ENCODE results near the gene GALNT3.

Gene GALNT3

GRCh38 chr2:165777522-165778186 is 16.4 kb downstream of the GALNT3 start:
- no peak overlapping the region for H3K4me3 ChIP-seq (ENCODE audit: low read depth, low read length)
- H3K27ac ChIP-seq (ENCODE audit: low read depth, low read length), result peak overlapping the region; percentile 15
- no peaks in the 10 kb centered on the region for H3K27me3 ChIP-seq (ENCODE audit: control insufficient read depth, insufficient read depth, low read length)
- H3K9me3 ChIP-seq (ENCODE audit: control insufficient read depth, insufficient read depth, low read length), result no peaks in the 10 kb centered on the region
- no peak overlapping the region; the same call in 1 of the 2 replicates for H3K9ac ChIP-seq (ENCODE audit: low read depth, low read length)
- peaks cover 48% of the 10 kb centered on the region for H3K4me1 ChIP-seq (ENCODE audit: control insufficient read depth, insufficient read depth, low read length)
- peaks cover 45% of the 10 kb centered on the region for H3K36me3 ChIP-seq (ENCODE audit: control insufficient read depth, insufficient read depth, low read length)

- no peaks in the 10 kb centered on the region for H3K9me3 ChIP-seq (ENCODE audit: control insufficient read depth, insufficient read depth, low read length)
- H3K4me3 ChIP-seq (ENCODE audit: low read depth, low read length), result no peak overlapping the region
- H3K27ac ChIP-seq (ENCODE audit: low read depth, low read length), result no peak overlapping the region
- H3K36me3 ChIP-seq (ENCODE audit: control insufficient read depth, insufficient read depth, low read length), result peaks cover 47% of the 10 kb centered on the region
- H3K9ac ChIP-seq (ENCODE audit: low read depth, low read length), result no peak overlapping the region
- H3K4me1 ChIP-seq (ENCODE audit: control insufficient read depth, insufficient read depth, low read length), result peaks cover 48% of the 10 kb centered on the region
- H3K27me3 ChIP-seq (ENCODE audit: control insufficient read depth, insufficient read depth, low read length), result no peaks in the 10 kb centered on the region
Observed at GRCh38 chr2:165776796-165777195, 17.3 kb downstream of the GALNT3 start.

- H3K36me3 ChIP-seq (ENCODE audit: control insufficient read depth, insufficient read depth, low read length), result peaks cover 50% of the 10 kb centered on the region
- H3K4me1 ChIP-seq (ENCODE audit: control insufficient read depth, insufficient read depth, low read length), result peaks cover 48% of the 10 kb centered on the region
- no peak overlapping the region for H3K9ac ChIP-seq (ENCODE audit: low read depth, low read length)
- no peaks in the 10 kb centered on the region for H3K9me3 ChIP-seq (ENCODE audit: control insufficient read depth, insufficient read depth, low read length)
- H3K27me3 ChIP-seq (ENCODE audit: control insufficient read depth, insufficient read depth, low read length), result no peaks in the 10 kb centered on the region
- H3K27ac ChIP-seq (ENCODE audit: low read depth, low read length), result no peak overlapping the region
- no peak overlapping the region for H3K4me3 ChIP-seq (ENCODE audit: low read depth, low read length)
Observed at GRCh38 chr2:165776013-165776412, 18.0 kb downstream of the GALNT3 start.

- Histone ChIP-seq H3K4me1 (ENCODE audit: control insufficient read depth, insufficient read depth, low read length) (peaks cover 31% of the 10 kb centered on the region), H3K4me3 (ENCODE audit: low read depth, low read length) (no peak overlapping the region), H3K27ac (ENCODE audit: low read depth, low read length) (no peak overlapping the region), H3K27me3 (ENCODE audit: control insufficient read depth, insufficient read depth, low read length) (no peaks in the 10 kb centered on the region), H3K9me3 (ENCODE audit: control insufficient read depth, insufficient read depth, low read length) (no peaks in the 10 kb centered on the region), H3K9ac (ENCODE audit: low read depth, low read length) (no peak overlapping the region), H3K36me3 (ENCODE audit: control insufficient read depth, insufficient read depth, low read length) (peaks cover 66% of the 10 kb centered on the region)
Observed at GRCh38 chr2:165773684-165774083, 20.4 kb downstream of the GALNT3 start.

GRCh38 chr2:165772183-165772582 is 21.9 kb downstream of the GALNT3 start:
- Histone ChIP-seq H3K4me1 (ENCODE audit: control insufficient read depth, insufficient read depth, low read length) (peaks cover 16% of the 10 kb centered on the region), H3K27me3 (ENCODE audit: control insufficient read depth, insufficient read depth, low read length) (no peaks in the 10 kb centered on the region), H3K36me3 (ENCODE audit: control insufficient read depth, insufficient read depth, low read length) (peaks cover 64% of the 10 kb centered on the region), H3K4me3 (ENCODE audit: low read depth, low read length) (no peak overlapping the region), H3K27ac (ENCODE audit: low read depth, low read length) (no peak overlapping the region), H3K9me3 (ENCODE audit: control insufficient read depth, insufficient read depth, low read length) (no peaks in the 10 kb centered on the region), H3K9ac (ENCODE audit: low read depth, low read length) (no peak overlapping the region)

GRCh38 chr2:165766326-165766927 is 27.6 kb downstream of the GALNT3 start:
- Histone ChIP-seq H3K4me3 (ENCODE audit: low read depth, low read length) (no peak overlapping the region), H3K27ac (ENCODE audit: low read depth, low read length) (no peak overlapping the region), H3K36me3 (ENCODE audit: control insufficient read depth, insufficient read depth, low read length) (peaks cover 54% of the 10 kb centered on the region), H3K27me3 (ENCODE audit: control insufficient read depth, insufficient read depth, low read length) (no peaks in the 10 kb centered on the region), H3K9me3 (ENCODE audit: control insufficient read depth, insufficient read depth, low read length) (no peaks in the 10 kb centered on the region), H3K9ac (ENCODE audit: low read depth, low read length) (no peak overlapping the region), H3K4me1 (ENCODE audit: control insufficient read depth, insufficient read depth, low read length) (peaks cover 27% of the 10 kb centered on the region)

GRCh38 chr2:165762723-165763122 is 31.3 kb downstream of the GALNT3 start:
- Histone ChIP-seq H3K9ac (ENCODE audit: low read depth, low read length) (no peak overlapping the region), H3K36me3 (ENCODE audit: control insufficient read depth, insufficient read depth, low read length) (peaks cover 61% of the 10 kb centered on the region), H3K9me3 (ENCODE audit: control insufficient read depth, insufficient read depth, low read length) (no peaks in the 10 kb centered on the region), H3K27ac (ENCODE audit: low read depth, low read length) (peak overlapping the region; percentile 46), H3K27me3 (ENCODE audit: control insufficient read depth, insufficient read depth, low read length) (no peaks in the 10 kb centered on the region), H3K4me1 (ENCODE audit: control insufficient read depth, insufficient read depth, low read length) (peaks cover 33% of the 10 kb centered on the region), H3K4me3 (ENCODE audit: low read depth, low read length) (no peak overlapping the region)

GRCh38 chr2:165757906-165758675 is 36.0 kb downstream of the GALNT3 start:
- H3K36me3 ChIP-seq (ENCODE audit: control insufficient read depth, insufficient read depth, low read length), result peaks cover 83% of the 10 kb centered on the region

GRCh38 chr2:165746501-165746900 is 47.5 kb downstream of the GALNT3 start:
- H3K4me1 ChIP-seq (ENCODE audit: control insufficient read depth, insufficient read depth, low read length), result no peaks in the 10 kb centered on the region
- H3K36me3 ChIP-seq (ENCODE audit: control insufficient read depth, insufficient read depth, low read length), result peaks cover 69% of the 10 kb centered on the region
- no peak overlapping the region for H3K4me3 ChIP-seq (ENCODE audit: low read depth, low read length)
- no peaks in the 10 kb centered on the region for H3K9me3 ChIP-seq (ENCODE audit: control insufficient read depth, insufficient read depth, low read length)
- H3K27ac ChIP-seq (ENCODE audit: low read depth, low read length), result no peak overlapping the region
- H3K27me3 ChIP-seq (ENCODE audit: control insufficient read depth, insufficient read depth, low read length), result no peaks in the 10 kb centered on the region
- no peak overlapping the region for H3K9ac ChIP-seq (ENCODE audit: low read depth, low read length)

More at GRCh38 chr2:165757906-165758675, 36.0 kb downstream of the GALNT3 start:
- Histone ChIP-seq H3K4me1 (ENCODE audit: control insufficient read depth, insufficient read depth, low read length) (peaks cover 22% of the 10 kb centered on the region), H3K27ac (ENCODE audit: low read depth, low read length) (no peak overlapping the region), H3K4me3 (ENCODE audit: low read depth, low read length) (no peak overlapping the region), H3K9me3 (ENCODE audit: control insufficient read depth, insufficient read depth, low read length) (no peaks in the 10 kb centered on the region), H3K27me3 (ENCODE audit: control insufficient read depth, insufficient read depth, low read length) (no peaks in the 10 kb centered on the region), H3K9ac (ENCODE audit: low read depth, low read length) (no peak overlapping the region)

- Histone ChIP-seq H3K27ac (ENCODE audit: low read depth, low read length) (no peak overlapping the region), H3K9me3 (ENCODE audit: control insufficient read depth, insufficient read depth, low read length) (no peaks in the 10 kb centered on the region), H3K4me3 (ENCODE audit: low read depth, low read length) (no peak overlapping the region), H3K4me1 (ENCODE audit: control insufficient read depth, insufficient read depth, low read length) (no peaks in the 10 kb centered on the region), H3K27me3 (ENCODE audit: control insufficient read depth, insufficient read depth, low read length) (no peaks in the 10 kb centered on the region), H3K9ac (ENCODE audit: low read depth, low read length) (no peak overlapping the region), H3K36me3 (ENCODE audit: control insufficient read depth, insufficient read depth, low read length) (peaks cover 64% of the 10 kb centered on the region)
Observed at GRCh38 chr2:165745916-165746315, 48.1 kb downstream of the GALNT3 start.

- H3K4me3 ChIP-seq (ENCODE audit: low read depth, low read length), result no peak overlapping the region
- no peaks in the 10 kb centered on the region for H3K27me3 ChIP-seq (ENCODE audit: control insufficient read depth, insufficient read depth, low read length)
- H3K27ac ChIP-seq (ENCODE audit: low read depth, low read length), result no peak overlapping the region
- H3K9me3 ChIP-seq (ENCODE audit: control insufficient read depth, insufficient read depth, low read length), result 0 out of 2 replicates have a peak, but pooled peaks cover 1% of the 10 kb centered on the region
- no peak overlapping the region for H3K9ac ChIP-seq (ENCODE audit: low read depth, low read length)
- peaks cover 40% of the 10 kb centered on the region for H3K36me3 ChIP-seq (ENCODE audit: control insufficient read depth, insufficient read depth, low read length)
- no peaks in the 10 kb centered on the region for H3K4me1 ChIP-seq (ENCODE audit: control insufficient read depth, insufficient read depth, low read length)
Observed at GRCh38 chr2:165743442-165743841, 50.6 kb downstream of the GALNT3 start.
